HG02870 (cell line): ENCODE measurements around the gene DERL2.

Source experiments
- ATAC-seq: cut with Tn5 transposase; IDR thresholded peaks from one replicate; pipeline ENCODE4 v1.9.1; 2021; ENCODE audit warnings: mild to moderate bottlenecking, moderate library complexity; ENCODE audit not compliant: unreplicated experiment

The DERL2 gene

DNA sequence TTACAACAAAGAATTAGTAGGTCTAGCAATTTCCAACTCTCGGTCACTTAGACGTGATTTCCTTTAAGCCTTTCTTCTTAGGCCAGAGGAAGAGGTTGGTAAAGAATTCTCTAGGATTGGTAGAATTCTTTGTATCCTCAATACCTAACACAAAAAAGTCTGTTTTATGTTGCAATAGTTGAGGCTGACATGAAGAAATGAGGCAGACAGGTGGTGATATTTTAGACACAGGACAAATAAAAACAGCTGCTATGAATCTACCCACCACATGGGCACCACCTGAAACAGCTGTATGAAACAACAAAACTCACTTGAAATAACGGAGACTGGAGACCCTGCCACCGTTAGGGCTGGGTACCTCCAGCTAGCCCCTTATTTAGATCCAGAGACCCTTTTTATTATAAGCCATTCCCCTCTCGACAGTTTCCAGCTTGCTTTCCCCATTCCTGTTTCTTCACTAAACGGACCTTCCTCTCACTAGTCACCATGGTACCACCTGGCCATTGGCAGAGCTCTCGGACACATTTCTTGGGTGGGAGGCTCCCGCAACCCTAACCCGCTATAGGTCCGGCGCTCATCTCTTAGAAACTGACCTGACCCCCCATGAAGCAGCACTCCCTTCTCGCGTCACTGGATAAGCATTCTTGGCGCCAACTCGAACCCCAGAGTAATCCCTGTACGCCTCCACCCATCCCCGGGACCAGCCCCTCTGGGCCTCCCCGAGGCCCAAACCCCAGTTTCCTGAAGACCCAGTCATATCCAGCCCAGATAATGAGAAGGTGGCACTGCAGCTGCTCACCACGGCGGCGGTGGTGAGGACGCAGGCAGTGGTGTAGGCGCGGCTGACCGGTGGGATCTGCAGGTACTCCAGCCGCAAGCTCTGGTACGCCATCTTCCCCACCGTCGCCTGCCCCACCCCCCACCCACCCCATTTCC is at the start of gene DERL2:
Gene DERL2, minus strand, starts transcription at position 909 of the 936 bp plus-strand sequence. Its CDS starts 17 bp downstream, at position 892.
- ATAC-seq, result peak; percentile 21

DNA sequence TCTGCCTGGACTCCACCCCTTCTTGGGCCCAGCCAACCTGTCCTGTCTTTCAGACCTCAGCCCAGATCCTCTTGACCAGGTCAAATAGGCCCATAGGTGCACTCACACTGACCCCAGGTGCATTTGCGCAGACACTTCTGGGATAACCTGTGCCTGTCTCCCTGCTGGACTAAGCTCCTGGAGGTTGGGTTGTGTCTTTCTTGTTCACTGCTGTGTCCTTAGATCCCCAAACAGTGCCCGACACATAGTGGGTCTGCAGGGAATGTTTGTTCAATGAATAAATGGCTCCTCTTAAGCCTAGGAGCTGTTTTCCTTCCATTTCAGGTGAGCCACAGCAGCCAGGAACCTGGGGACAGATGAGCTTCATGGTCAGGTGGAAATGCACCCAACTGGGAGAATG is 49.5 kb upstream of the DERL2 start:
- no peak for ATAC-seq

DNA sequence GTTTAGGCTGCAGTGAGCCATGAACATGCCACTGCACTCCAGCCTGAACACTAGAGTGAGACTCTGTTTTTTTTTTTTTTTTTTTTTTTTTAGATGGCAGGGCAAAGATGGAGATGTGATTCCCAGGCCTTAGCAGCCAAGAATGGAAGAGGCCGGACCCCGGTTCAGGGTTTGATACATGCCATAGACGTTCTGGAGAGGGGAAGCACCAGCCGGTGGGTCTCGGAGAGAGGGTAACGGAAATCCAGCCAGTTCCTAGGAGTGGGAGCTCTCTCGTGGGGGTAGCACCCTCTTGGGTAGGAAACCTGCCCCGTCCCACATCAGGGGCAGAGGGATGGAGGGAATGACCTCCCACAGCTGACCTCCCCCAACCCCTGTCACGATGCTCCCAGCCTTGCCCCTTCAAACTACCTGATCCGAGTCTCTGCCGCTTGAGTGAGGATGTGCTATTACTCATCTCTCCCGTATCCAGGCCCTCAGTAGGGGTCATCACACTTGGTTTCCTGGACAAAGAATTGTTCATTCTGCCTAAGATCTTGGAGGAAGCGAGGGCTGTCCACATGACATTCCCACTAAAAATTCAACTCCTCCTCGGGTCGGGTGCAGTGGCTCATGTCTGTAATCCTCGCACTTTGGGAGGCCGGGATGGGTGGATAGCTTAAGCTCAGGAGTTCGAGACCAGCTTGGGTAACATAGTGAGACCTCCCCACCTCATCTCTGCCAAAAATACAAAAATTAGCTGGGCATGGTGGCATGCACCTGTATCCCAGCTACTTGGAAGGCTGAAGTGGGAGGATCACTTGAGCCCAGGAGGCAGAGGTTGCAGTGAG is 47.7 kb upstream of the DERL2 start:
- no peak for ATAC-seq

DNA sequence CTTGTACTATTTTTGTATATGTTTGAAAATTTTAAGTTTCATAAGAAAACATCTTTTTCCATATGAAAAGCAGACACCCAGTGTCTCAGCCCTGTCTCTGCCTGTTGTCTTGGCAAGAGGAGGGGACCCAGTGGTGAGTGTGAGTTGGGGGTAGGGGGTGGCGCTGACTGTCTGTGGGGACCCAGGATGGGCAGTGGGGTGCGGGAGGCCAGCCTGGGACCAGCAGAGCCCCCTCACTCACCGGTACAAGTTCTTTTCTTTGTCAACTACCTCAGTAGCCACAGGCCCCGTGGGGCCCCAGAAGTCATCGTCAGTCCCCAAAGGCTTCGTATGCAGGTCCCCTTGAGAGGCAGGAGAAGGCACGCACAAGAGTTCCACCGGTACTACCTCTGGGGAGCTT is 46.6 kb upstream of the DERL2 start:
- no peak for ATAC-seq

DNA sequence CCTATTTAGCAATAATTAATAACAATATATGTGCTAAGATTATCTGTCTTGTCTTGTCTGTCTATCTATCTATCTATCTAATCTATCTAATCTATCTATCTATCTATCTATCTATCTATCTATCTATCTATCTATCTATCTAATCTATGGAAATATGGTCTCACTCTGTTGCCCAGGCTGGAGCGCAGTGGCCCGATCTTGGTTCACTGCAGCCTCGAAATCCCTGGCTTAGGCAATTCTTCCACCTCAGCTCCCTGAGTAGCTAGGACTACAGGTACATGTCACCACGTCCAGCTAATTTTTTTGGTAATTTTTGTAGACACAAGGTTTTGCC is 45.1 kb upstream of the DERL2 start:
- no peak for ATAC-seq

DNA sequence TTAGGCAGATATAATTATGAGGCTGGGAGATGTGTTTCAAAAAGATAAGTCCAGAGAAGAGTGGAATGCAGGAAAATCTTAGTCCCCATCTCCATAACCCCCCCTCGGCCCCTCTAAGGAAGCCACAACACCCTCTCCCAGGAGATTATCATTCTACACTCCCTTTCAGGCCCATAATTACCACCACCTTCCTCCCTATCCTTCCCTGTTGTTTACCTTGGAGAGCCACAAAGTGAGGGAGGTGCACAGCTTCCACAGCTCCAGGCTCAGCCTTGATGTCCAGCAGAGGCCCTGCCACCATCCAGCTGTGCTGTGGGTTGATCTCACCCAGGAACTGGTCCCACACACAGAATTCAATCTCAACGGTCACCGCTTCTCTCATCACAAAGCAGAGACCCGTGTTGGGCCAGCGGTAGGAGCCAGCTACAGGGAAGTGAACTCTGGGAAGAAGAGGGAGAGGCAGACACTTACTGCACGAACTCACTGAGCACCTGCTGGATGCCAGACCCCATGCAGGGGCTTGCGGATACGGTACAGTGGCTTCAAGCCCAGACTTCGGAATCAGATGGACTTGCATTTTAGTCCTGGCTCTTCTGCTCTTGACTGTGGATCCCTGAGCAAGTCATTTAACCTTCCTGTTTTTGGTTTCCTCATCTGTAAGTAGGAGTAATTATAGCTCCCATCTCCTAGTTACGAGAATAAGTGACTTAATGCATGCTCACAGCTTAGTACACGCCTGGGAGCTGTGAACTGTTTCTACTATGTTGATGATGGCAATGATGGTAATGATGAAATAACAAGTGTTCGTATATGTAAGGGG is 44.5 kb upstream of the DERL2 start:
- ATAC-seq, result no peak

DNA sequence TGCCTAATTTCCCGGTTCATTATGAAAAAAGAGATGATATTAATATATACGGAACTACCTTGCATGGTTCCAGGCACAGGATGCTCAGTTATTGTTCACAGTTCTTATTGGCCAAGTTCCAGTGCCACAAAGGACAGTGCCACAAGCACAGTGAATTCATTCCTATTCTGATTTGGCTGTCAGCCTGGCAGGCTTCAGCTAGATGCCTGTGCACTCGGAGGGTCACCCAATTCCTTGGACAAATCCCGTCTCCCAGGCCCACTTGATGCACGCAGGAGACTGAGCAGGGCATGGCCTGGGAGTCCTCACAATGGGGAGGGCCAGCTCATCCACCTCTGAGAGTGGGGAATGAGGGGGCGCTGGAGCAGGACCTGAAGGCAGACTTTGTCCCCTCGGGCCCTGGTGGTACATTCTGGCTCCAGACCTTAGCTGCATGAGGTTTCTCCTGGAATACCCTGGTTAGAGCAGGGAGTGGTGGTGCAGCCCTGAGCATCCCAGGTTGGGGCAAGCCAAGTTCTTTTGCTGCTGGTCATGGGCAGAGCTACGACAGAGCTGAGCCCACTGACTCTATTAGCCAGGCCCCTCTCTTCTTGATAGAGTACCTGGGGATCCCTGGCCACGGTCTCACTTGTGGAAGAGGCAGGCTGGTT is 41.7 kb upstream of the DERL2 start:
- ATAC-seq, result no peak

DNA sequence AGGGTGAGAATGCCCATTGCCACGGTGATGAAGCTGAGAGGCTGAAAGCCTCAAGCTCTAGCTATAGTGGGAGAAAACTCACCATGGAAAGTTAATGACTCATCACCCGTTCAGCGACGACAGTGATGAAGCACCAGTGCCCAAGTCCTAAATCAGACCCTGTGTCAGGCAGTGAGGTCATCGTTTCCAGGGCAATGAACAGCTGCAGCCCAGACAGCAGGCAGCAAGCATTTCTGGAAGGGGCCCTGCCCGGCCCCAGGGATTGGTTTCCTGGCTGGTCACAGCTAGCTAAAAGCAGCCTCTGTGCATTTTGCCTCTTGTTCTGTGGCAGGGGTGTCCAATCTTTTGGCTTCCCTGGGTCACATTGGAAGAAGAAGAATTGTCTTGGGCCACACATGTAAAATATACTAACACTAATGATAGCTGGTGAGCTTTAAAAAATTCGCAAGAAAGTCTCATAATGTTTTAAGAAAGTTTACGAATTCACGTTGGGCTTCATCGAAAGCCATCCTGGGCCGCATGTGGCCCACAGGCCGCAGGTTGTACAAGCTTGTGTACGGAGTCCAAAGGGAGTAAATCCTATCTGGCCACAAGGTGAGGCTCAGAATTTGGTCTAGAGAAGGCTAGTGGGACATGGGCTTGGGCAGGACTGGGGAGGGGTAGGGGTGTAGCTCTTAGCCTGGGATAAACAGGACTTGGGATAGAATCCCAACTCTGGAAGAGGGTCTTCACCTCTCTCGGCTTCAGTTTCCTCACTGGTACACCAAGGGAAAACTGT is 41.0 kb upstream of the DERL2 start:
- no peak for ATAC-seq

DNA sequence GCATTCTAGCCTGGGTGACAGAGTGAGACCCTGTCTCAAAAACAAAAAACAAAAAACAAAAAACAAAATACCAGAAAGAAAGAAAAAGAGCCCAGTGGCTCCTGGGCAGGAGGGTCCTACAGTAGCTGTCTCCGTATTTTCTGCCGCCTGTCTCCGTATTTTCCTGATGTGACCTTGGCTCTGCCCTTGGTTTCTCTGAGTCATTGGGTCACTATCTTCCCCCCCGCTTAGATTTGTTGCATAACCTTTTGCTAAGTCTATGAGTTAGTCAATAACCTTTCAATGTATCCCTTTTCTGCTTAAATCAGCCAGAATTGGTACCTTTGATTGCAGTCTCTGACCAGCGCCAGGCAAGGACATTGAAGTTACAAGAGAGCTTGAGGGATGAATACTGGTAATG is 37.3 kb upstream of the DERL2 start:
- ATAC-seq, result no peak

DNA sequence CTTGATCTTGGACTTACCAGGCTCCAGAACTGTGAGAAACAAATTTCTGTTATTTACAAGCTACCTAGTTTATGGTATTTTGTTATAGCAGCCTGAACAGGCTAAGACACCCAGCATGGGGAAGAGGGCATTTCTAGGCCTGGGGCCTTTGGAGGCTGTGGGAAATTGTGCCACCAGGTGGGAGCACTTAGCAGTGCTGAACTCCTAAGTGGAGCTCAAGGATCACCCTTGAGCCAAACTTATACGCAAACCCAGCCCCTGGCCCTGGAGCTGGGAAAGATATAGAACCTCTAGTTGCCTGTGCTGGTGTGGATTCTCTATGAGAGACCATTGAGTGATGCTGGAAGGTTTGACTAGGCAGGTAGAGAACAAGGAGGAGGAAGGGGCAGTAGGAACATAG is 36.5 kb upstream of the DERL2 start:
- ATAC-seq, result no peak

DNA sequence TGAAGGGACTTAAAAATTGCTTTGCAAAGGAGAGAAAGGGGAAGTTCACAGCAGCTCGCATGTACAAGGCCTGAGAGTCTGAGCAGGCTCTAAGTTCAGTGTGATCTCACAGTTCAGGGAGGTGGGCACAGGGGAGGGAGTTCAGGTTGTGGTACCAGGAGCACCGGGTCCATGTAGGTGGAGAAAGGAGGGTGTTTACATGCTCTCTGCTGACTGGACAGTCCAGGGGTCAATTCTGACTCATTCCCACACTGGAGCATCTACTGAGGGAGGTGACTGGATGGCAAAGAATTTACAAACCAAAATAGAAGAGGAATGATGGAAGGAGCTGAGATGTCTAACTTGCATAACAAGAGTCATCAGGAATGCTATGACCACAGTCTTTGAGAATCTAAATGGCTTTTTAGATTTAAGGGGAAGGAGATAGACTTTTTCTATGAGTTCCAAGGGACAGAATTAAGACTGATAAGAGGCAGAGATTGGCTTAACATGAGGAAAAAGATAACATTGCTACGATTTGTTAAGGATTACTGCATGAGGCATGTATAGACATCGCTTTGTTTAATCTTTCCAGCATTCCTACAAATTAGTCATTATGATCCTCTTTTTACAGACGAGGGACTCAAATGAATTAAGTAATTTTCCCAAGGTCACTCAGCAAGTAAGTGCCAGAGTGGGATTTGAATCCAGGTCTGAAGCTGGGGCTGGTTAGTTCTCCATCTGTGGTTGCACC is 30.2 kb upstream of the DERL2 start:
- ATAC-seq, result no peak

DNA sequence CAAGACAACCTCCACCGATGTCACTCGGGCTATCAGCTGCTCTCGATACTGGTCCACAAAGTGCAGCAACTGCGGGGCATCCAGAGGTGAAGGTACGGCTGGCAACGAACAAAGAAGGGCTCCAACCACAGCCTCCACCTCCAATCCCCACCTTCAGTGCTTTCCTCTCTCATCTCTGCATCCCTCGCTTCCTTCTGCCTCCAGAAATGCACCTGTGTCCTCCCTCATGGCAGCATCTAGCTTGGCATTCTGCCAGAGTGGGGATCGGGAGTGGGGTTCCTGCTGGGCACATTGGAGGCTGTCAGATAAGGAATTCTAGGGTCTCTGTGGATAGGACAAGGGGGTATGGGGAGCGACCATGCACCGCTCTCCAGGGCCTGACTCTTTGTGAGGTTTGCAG is 29.0 kb upstream of the DERL2 start:
- ATAC-seq, result no peak

DNA sequence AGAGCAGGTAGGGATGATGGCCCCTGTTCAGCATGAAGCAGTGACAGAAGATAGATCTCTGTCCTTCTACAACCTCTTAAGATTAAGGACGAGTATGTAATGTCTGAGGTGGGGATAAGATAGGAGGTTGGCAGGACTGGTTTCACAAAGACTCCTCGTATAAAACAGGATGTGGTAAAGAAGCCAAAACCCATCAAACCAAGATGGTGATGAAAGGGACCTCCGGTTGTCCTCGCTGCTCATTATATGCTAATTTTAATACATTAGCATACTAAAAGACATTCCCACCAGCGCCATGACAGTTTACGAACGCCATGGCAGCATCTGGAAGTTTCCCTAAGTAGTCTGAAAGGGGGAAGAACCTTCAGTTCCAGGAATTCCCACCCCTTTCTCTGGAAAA is 27.6 kb upstream of the DERL2 start:
- no peak for ATAC-seq

DNA sequence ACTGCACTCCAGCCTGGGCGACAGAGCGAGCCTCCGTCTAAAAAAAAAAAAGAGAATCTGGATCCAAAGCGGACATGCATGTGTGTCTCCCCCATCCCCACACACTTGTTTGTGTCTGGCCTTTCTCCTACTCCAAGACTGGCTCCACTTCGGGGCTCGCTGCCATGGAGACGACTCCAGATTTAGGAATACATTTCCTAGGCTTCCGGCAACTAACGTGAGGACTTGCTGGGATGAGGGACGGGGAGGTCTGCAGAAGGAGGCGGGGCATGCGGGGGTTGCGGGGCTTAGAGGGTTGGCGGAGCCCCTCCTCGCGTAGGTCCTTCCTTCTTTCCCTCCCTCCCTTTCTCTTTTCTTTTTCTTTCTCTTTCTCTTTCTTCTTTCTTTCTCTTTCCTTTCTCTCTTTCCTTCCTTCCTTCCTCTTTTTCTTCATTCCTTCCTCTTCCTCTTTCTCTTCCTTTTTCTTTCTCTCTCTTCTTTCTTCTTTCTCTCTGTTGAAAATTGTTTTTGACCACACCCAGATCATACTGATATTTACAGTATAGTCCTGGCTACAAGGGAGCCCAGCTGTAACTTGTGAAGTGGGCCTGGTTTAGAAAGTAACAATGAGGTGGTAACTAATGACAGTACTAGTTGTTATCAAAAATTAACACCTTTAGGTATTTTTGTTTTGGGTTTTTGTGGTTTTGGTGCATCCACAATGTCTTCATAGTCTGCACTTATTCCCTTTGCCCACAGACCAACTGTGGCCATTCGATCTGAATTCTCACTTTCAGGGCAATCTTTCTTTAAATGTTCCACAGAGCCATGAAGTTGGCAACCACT is 25.6 kb upstream of the DERL2 start:
- ATAC-seq, result no peak

DNA sequence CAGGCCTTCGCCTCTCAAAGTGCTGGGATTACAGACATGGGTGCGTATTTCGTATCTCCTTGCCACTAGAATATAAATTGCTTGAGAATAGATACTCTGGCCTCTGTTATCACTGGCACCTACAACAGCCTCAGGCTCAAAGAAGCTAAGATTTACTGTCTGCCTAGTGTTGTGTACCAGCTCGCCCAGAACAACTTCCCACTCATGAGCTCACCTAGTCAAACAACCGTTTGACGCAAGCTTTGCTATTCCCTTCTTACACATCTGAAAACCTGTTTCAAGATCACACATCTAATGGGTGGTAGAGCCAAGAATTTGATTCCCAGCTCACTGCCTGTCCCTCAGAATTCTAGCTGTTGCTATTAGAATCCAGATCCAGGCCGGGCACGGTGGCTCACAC is 24.8 kb upstream of the DERL2 start:
- ATAC-seq, result no peak

DNA sequence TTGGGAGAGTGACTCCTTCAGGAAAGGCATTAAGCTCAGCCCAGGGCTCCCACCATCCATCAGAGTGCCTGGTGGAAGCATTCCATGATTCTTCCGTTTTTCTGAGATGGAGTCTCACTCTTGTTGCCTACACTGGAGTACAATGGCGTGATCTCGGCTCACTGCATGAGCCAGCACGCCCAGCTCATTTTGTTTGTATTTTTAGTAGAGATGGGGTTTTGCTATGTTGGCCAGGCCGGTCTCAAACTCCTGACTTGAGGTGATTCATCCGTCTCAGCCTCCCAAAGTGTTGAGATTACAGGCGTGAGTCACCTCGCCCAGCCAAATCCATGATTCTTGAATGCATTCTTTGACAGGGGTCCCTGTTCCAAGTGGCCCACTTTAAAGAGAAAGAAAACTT is 23.5 kb upstream of the DERL2 start:
- no peak for ATAC-seq

DNA sequence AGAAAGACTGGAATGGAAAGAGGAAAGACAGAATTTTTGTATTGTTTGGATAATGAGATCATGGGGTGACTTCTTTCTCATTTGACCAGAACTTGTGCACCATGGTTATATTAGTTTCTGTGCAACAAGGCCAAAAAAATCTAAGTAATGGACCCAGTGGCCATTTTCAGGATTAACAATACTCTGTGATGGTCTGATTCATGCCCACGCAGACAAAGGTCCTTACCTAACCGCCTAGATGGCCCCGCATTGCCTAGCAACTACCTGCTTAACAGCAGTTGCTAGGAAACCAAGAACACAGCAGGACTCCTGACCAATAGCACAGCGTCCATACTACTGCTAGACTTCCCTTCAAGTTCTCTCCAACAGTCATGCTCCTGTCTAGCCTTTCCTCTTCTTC is 22.8 kb upstream of the DERL2 start:
- ATAC-seq, result no peak

DNA sequence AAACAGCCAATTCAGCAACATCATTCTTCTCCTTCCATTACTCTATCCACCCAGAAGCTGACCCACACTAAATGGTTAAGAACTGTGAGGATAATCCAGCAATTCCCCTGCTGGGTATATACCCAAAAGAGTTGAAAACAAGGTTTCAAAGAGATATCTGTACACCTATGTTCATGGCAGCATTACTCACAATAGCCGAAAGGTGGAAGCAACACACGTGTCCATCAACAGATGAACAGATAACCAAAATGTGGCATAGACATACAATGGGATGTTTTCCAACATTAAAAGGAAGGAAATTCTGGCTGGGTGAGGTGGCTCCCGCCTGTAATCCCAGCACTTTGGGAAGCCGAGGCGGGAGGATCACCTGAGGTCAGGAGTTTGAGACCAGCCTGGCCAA is 20.3 kb upstream of the DERL2 start:
- no peak for ATAC-seq
